ENCODE results near the gene TET3. TPM values are rescaled to one million over a fixed set of nuclear protein-coding genes. Genes with fewer than 3 reads are reported as not detected.

Gene TET3
- total and polyA plus RNA-seq, 9 of the 15 experiments (the other 6 are each of a cell fraction or from before 2014, with no cell fraction given), result 0.35 to 16.3 (median 5.5) TPM

GRCh38 chr2:73987109-73987947 is 2.6 kb downstream of the TET3 start (continued):
- TF ChIP-seq MAZ (CRISPR knock-in tag; conservative IDR thresholded peaks at IDR 0.05 in 1 of 2, IDR thresholded peaks at IDR 0.05 in 1 of 2), result peak; percentile 14 to 36; a peak in 2 of 4 replicates
- TF ChIP-seq ZBTB26 (CRISPR knock-in tag; IDR thresholded peaks at IDR 0.05), result no peak
- TF ChIP-seq, protein P1, sequence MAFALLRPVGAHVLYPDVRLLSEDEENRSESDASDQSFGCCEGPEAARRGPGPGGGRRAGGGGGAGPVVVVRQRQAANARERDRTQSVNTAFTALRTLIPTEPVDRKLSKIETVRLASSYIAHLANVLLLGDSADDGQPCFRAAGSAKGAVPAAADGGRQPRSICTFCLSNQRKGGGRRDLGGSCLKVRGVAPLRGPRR (CRISPR knock-in tag; IDR thresholded peaks at IDR 0.05), result no peak
- TF ChIP-seq DDX20 (tag; IDR thresholded peaks at IDR 0.05; ENCODE audit: low read depth), result no peak
- TF ChIP-seq ATF7 (IDR thresholded peaks at IDR 0.05), result no peak
- TF ChIP-seq NRF1 (conservative IDR thresholded peaks at IDR 0.05 in 1 of 2, IDR thresholded peaks at IDR 0.05 in 1 of 2), result 0 out of 4 replicates have a peak, but pooled peaks of 1 of the 2 experiments have one; percentile 13
- TF ChIP-seq HNRNPLL (IDR thresholded peaks at IDR 0.05; ENCODE audit: low read depth, low read length, poor library complexity, severe bottlenecking), result peak; percentile 44
- no peak for TF ChIP-seq RAD51 (IDR thresholded peaks at IDR 0.05; ENCODE audit: borderline replicate concordance, low read depth)
- TF ChIP-seq ID3 (CRISPR knock-in tag; IDR thresholded peaks at IDR 0.05), result no peak
- no peak for TF ChIP-seq ID3 (tag; IDR thresholded peaks at IDR 0.05)
- peak; percentile 31 for TF ChIP-seq SAP30 (IDR thresholded peaks at IDR 0.05; ENCODE audit: borderline replicate concordance, insufficient read depth, low read depth, low read length, poor library complexity, severe bottlenecking)
- no peak for TF ChIP-seq ETV6 (IDR thresholded peaks at IDR 0.05; ENCODE audit: borderline replicate concordance in 1 of 2, low read depth in 2 of 2, low read length in 1 of 2)
- no peak for TF ChIP-seq ETV6 (CRISPR knock-in tag; IDR thresholded peaks at IDR 0.05; ENCODE audit: borderline replicate concordance)
- TF ChIP-seq ZBTB40 (IDR thresholded peaks at IDR 0.05), result peak; percentile 58
- no peak for TF ChIP-seq ZBTB40 (CRISPR knock-in tag; IDR thresholded peaks at IDR 0.05)

Data from K562 (cell line).